HepG2 (cell line): ENCODE measurements around the gene OR8K1. TPM values are rescaled to one million over a fixed set of nuclear protein-coding genes. Genes with fewer than 3 reads are reported as not detected.

Source experiments
- ATAC-seq: fragments of 200-7000 bp; cut with Tn5 transposase; 3 replicates; pipeline ENCODE4 v1.9.1; 2020; ENCODE audit warnings: mild to moderate bottlenecking, moderate library complexity
- BruUV-seq: library from RNA; stranded (reverse); fragments of 400-500 nt; replicated peaks from 2 replicates; lab custom pipeline; 2021; lab: Mats Ljungman, UMichigan
- CTCF ChIA-PET: fragments of 300-600 bp; formaldehyde crosslinking; extraction: SDS; loops from one replicate; lab custom pipeline; 2021; ENCODE audit warnings: low total read pairs, inconsistent platforms, low intra/inter-chr PET ratio; lab: Yijun Ruan, JAX
- POLR2A ChIA-PET: fragments of 350-600 bp; sonication (Branson Sonifier 250); formaldehyde crosslinking; loops from one replicate; lab custom pipeline; 2020; ENCODE audit warnings: antibody characterized with exemption, inconsistent platforms; lab: Yijun Ruan, JAX
- DNase-seq: peaks from one replicate; pipeline ENCODE4 v3.0.0-alpha.2; 2015; ENCODE audit warnings: low spot score
- FAIRE-seq: peaks from 3 replicates; lab custom pipeline; 2011; peaks lifted over from hg19 to GRCh38; lab: Jason Lieb, UNC
- H2AFZ ChIP-seq: one replicate; pipeline ENCODE4 v1.6.1; 2011; ENCODE audit warnings: low read length, inconsistent platforms
- H3K27ac ChIP-seq: fragments of 300-600 bp; 3 replicates; pipeline ENCODE4 v1.8.0; 2011; ENCODE audit warnings: mixed run types, mild to moderate bottlenecking, mixed read lengths, low read length, inconsistent platforms; ENCODE audit not compliant: insufficient read depth; ENCODE audit errors: extremely low read length
- H3K27me3 ChIP-seq, 2 experiments: fragments of 200-600 bp in 1 of 2; 2 replicates in 1 of 2; 3 replicates in 1 of 2; pipeline versions ENCODE4 v1.6.0 to v1.8.0; 2011; ENCODE audit warnings: low read length in 2 of 2, mild to moderate bottlenecking in 2 of 2, moderate library complexity in 2 of 2, inconsistent platforms in 1 of 2; ENCODE audit not compliant: insufficient read depth in 2 of 2, control insufficient read depth in 1 of 2
- H3K36me3 ChIP-seq, 2 experiments: fragments of 200-600 bp in 1 of 2; replicated peaks in 1 of 2; 2 replicates in 1 of 2; 3 replicates in 1 of 2; pipeline versions ENCODE4 v1.5.1 to v1.8.0; 2011; ENCODE audit warnings: low read length in 2 of 2, inconsistent platforms in 1 of 2; ENCODE audit not compliant: insufficient read depth in 2 of 2, control insufficient read depth in 1 of 2
- H3K4me1 ChIP-seq: 2 replicates; pipeline ENCODE4 v1.5.1; 2012; ENCODE audit warnings: low read length, inconsistent platforms; ENCODE audit not compliant: insufficient read depth
- H3K4me2 ChIP-seq: 2 replicates; pipeline ENCODE4 v1.6.0; 2011; ENCODE audit warnings: low read depth, low read length, inconsistent platforms
- H3K4me3 ChIP-seq, 3 experiments: fragments of 200-600 bp in 1 of 3; sonication (generic), shearing (Covaris generic) in 1 of 3; replicated peaks in 1 of 3; 2 replicates each; pipeline ENCODE4 v1.5.1; 2011 to 2016; ENCODE audit warnings: low read length in 3 of 3, inconsistent platforms in 2 of 3, low read depth in 2 of 3, mild to moderate bottlenecking in 2 of 3, control low read depth in 1 of 3, mixed read lengths in 1 of 3; ENCODE audit not compliant: insufficient read depth in 1 of 3
- H3K79me2 ChIP-seq: one replicate; pipeline ENCODE4 v1.6.1; 2011; ENCODE audit warnings: low read length, inconsistent platforms; ENCODE audit not compliant: insufficient read depth
- H3K9ac ChIP-seq: 2 replicates; pipeline ENCODE4 v1.6.0; 2011; ENCODE audit warnings: mild to moderate bottlenecking, low read depth, low read length, inconsistent platforms; ENCODE audit not compliant: insufficient read depth
- H3K9me3 ChIP-seq: 2 replicates; pipeline ENCODE4 v1.5.1; 2012; ENCODE audit warnings: mild to moderate bottlenecking, low read length
- H4K20me1 ChIP-seq: 2 replicates; pipeline ENCODE4 v1.6.0; 2011; ENCODE audit warnings: inconsistent platforms, mild to moderate bottlenecking, low read length, moderate library complexity; ENCODE audit not compliant: insufficient read depth
- CEBPB ChIP-seq: IDR thresholded peaks from 2 replicates; pipeline ENCODE4 v1.6.1; 2011; ENCODE audit warnings: low read depth, low read length, improper control_type of control experiment, borderline replicate concordance
- FOXP1 ChIP-seq, 2 experiments: fragments of 450-650 bp in 1 of 2; IDR thresholded peaks; 2 replicates each; pipeline ENCODE4 v1.6.1; 2017 to 2018; ENCODE audit warnings: antibody characterized with exemption in 1 of 2
- HNRNPK ChIP-seq: fragments of 200-400 bp; formaldehyde crosslinking; IDR thresholded peaks from 2 replicates; pipeline ENCODE4 v1.6.1; 2018; ENCODE audit warnings: low read length, low read depth, moderate library complexity, mild to moderate bottlenecking; ENCODE audit not compliant: poor library complexity, severe bottlenecking
- JUNB ChIP-seq: sonication (generic); formaldehyde crosslinking; IDR thresholded peaks from 2 replicates; pipeline ENCODE4 v1.8.0; 2022; ENCODE audit warnings: missing genetic modification reagents, mild to moderate bottlenecking, borderline replicate concordance
- ZFP62 ChIP-seq: sonication (generic); formaldehyde crosslinking; IDR thresholded peaks from 2 replicates; pipeline ENCODE4 v1.4.0; 2020; ENCODE audit warnings: missing genetic modification reagents
- ZNF17 ChIP-seq: sonication (generic); formaldehyde crosslinking; IDR thresholded peaks from 2 replicates; pipeline ENCODE4 v1.5.0; 2020; ENCODE audit warnings: mild to moderate bottlenecking, missing genetic modification reagents
- ZNF253 ChIP-seq: sonication (generic); formaldehyde crosslinking; IDR thresholded peaks from 2 replicates; pipeline ENCODE4 v1.8.0; 2022; ENCODE audit warnings: mild to moderate bottlenecking, missing genetic modification reagents, borderline replicate concordance
- ZNF501 ChIP-seq: sonication (generic); formaldehyde crosslinking; IDR thresholded peaks from 2 replicates; pipeline ENCODE4 v1.5.1; 2020; ENCODE audit warnings: mild to moderate bottlenecking, moderate library complexity, missing genetic modification reagents
- ZSCAN30 ChIP-seq: sonication (generic); formaldehyde crosslinking; IDR thresholded peaks from 2 replicates; pipeline ENCODE4 v1.5.0; 2020; ENCODE audit warnings: mild to moderate bottlenecking, missing genetic modification reagents
- WGBS: methylation state at CpG from one replicate; pipeline ENCODE4 v1.1.6; 2017; ENCODE audit warnings: low lambda C conversion rate; 5-methylcytosine and 5-hydroxymethylcytosine counted together
- in situ Hi-C: cut with HindIII; loops from 2 replicates; pipeline ENCODE4 v1.10.0; 2017; ENCODE audit warnings: low pct_unique_long_range_greater_than_20kb; ENCODE audit not compliant: extremely low pct_ligation_motif_present
- intact Hi-C: fragments of 100-400 bp; cut with micrococcal nuclease; formaldehyde crosslinking; loops from one replicate; pipeline ENCODE4 v1.10.0; 2022; ENCODE audit not compliant: unreplicated experiment
- polyA plus RNA-seq, 8 experiments: library from polyadenylated mRNA; depleted of rRNA in 3 of 8; stranded (reverse) in 7 of 8; unstranded in 1 of 8; fragments of >200 nt; fragmentation: Illumina TruSeq in 4 of 8; extraction: Trizol in 4 of 8; gene quantifications; 2 replicates each; pipeline versions ENCODE4 v1.2.1 to v1.2.3, GENCODE V29; 2011 to 2016; ENCODE audit warnings: low read depth in 4 of 8, missing spikeins in 1 of 8, mixed read lengths in 1 of 8; ENCODE audit not compliant: insufficient read depth in 1 of 8
- total RNA-seq, 5 experiments: library from RNA; depleted of rRNA; stranded (reverse); fragments of >200 nt; fragmentation: Illumina TruSeq; extraction: Trizol; gene quantifications; 2 replicates each; pipeline ENCODE4 v1.2.3, GENCODE V29; 2016; ENCODE audit warnings: low read depth in 1 of 5

Gene OR8K1
- total and polyA plus RNA-seq, 2 of the 13 experiments (the other 11 are each of a cell fraction or from before 2014, with no cell fraction given) = not detected

GRCh38 chr11:56353991-56354390 is 8.2 kb downstream of the OR8K1 start, which contains the start of gene OR8J1 (continued):
- TF ChIP-seq ZNF501 (CRISPR knock-in tag) (no peak), ZNF17 (no peak), ZFP62 (CRISPR knock-in tag) (no peak)
- TF ChIP-seq, all 625 proteins: peak for 0

- ATAC-seq (no peak), FAIRE-seq (no peak), DNase-seq (no peak)
- ChIA-PET CTCF (no interaction called here), POLR2A (no interaction called here)
- Histone ChIP-seq H3K4me3 (no peak within 1 kb of the TSS), H3K9me3 (peaks cover 9% of the 10 kb centered on the region), H3K27ac (no peak within 1 kb of the TSS), H4K20me1 (no peaks in the 10 kb centered on the region), H3K9ac (no peak within 1 kb of the TSS), H3K27me3 (no peaks in the 10 kb centered on the region), H3K4me1 (no peaks in the 10 kb centered on the region), H3K36me3 (no peaks in the 10 kb centered on the region), H3K79me2 (no peaks in the 10 kb centered on the region), H2AFZ (no peak within 1 kb of the TSS), H3K4me2 (no peak within 1 kb of the TSS)
- no TSS peak for BruUV-seq
- intact Hi-C loops = no loop called here
- WGBS = 5% methylated on average over 2 of the region's 2 CpGs
- in situ Hi-C loops = no loop called here
- no peak for TF ChIP-seq ZNF253 (CRISPR knock-in tag)
- no peak for TF ChIP-seq JUNB (CRISPR knock-in tag)
- TF ChIP-seq ZSCAN30 = no peak
- no peak for TF ChIP-seq HNRNPK
These were observed 29.5 kb downstream of the OR8K1 start, which contains the start of gene OR8U1 for GRCh38 chr11:56375324-56375723. OR8U1 (plus strand) TSS chr11:56375624; CDS start chr11:56375624, 0 bp downstream.

GRCh38 chr11:56380120-56380519 is 34.3 kb downstream of the OR8K1 start:
- 3% methylated on average over 2 of the region's 2 CpGs for WGBS
- CTCF ChIA-PET = no interaction called here
- Histone ChIP-seq H3K9me3 (peaks cover 17% of the 10 kb centered on the region), H3K9ac (no peak overlapping the region)
- in situ Hi-C loops = no loop called here
- no peak for TF ChIP-seq FOXP1 (IDR thresholded peaks at IDR 0.05)
- no peak for TF ChIP-seq FOXP1 (CRISPR knock-in tag; IDR thresholded peaks at IDR 0.05)
- TF ChIP-seq CEBPB = peak; percentile 49; the same call in 1 of the 2 replicates
- TF ChIP-seq, all 625 proteins: peak for 1
- H3K4me2 ChIP-seq = no peak overlapping the region
- FAIRE-seq (no peak), DNase-seq (no peak), ATAC-seq (no peak)
- no peaks in the 10 kb centered on the region for H3K79me2 ChIP-seq
- H3K4me1 ChIP-seq = no peaks in the 10 kb centered on the region
- H2AFZ ChIP-seq = no peak overlapping the region
- POLR2A ChIA-PET = no interaction called here
- no peaks in the 10 kb centered on the region for H3K36me3 ChIP-seq
- H3K27me3 ChIP-seq = no peaks in the 10 kb centered on the region
- no peak overlapping the region for H3K4me3 ChIP-seq
- no peaks in the 10 kb centered on the region for H4K20me1 ChIP-seq
- intact Hi-C loops = no loop called here
- no peak overlapping the region for H3K27ac ChIP-seq
- BruUV-seq = no TSS peak
